Epithelial cell of esophagus (primary cell): ENCODE data around the gene SPEN.

Source experiments
- DNase-seq: peaks from one replicate; pipeline ENCODE4 v3.0.0; 2010; ENCODE audit warnings: low read depth
- H3K4me3 ChIP-seq: 2 replicates; pipeline ENCODE4 v1.5.1; 2011; ENCODE audit warnings: mild to moderate bottlenecking, low read length, control low read depth
- CTCF ChIP-seq: IDR thresholded peaks from 2 replicates; pipeline ENCODE4 v1.5.1; 2011; ENCODE audit warnings: low read depth, mild to moderate bottlenecking, low read length, control low read depth, inconsistent platforms; ENCODE audit not compliant: insufficient read depth; ENCODE audit errors: missing control alignments

Gene SPEN, protein sequence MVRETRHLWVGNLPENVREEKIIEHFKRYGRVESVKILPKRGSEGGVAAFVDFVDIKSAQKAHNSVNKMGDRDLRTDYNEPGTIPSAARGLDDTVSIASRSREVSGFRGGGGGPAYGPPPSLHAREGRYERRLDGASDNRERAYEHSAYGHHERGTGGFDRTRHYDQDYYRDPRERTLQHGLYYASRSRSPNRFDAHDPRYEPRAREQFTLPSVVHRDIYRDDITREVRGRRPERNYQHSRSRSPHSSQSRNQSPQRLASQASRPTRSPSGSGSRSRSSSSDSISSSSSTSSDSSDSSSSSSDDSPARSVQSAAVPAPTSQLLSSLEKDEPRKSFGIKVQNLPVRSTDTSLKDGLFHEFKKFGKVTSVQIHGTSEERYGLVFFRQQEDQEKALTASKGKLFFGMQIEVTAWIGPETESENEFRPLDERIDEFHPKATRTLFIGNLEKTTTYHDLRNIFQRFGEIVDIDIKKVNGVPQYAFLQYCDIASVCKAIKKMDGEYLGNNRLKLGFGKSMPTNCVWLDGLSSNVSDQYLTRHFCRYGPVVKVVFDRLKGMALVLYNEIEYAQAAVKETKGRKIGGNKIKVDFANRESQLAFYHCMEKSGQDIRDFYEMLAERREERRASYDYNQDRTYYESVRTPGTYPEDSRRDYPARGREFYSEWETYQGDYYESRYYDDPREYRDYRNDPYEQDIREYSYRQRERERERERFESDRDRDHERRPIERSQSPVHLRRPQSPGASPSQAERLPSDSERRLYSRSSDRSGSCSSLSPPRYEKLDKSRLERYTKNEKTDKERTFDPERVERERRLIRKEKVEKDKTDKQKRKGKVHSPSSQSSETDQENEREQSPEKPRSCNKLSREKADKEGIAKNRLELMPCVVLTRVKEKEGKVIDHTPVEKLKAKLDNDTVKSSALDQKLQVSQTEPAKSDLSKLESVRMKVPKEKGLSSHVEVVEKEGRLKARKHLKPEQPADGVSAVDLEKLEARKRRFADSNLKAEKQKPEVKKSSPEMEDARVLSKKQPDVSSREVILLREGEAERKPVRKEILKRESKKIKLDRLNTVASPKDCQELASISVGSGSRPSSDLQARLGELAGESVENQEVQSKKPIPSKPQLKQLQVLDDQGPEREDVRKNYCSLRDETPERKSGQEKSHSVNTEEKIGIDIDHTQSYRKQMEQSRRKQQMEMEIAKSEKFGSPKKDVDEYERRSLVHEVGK (N-terminal part only)

GRCh38 chr1:15847100-15847892 lies at the start of gene SPEN:
TSS of gene SPEN (plus strand) at chr1:15847707. CDS start at chr1:15848068, 361 bp downstream.
- no peak for TF ChIP-seq CTCF
- peak; percentile 98 for DNase-seq
- peak within 1 kb of the TSS; percentile 98 for H3K4me3 ChIP-seq

GRCh38 chr1:15799004-15799867 lies 48.3 kb upstream of the SPEN start:
- H3K4me3 ChIP-seq, result no peak overlapping the region
- TF ChIP-seq CTCF, result no peak
- peak; percentile 98 for DNase-seq

- H3K4me3 ChIP-seq, result no peak overlapping the region
- TF ChIP-seq CTCF, result no peak
- DNase-seq, result peak; percentile 89
Observed at GRCh38 chr1:15799928-15800835, 47.3 kb upstream of the SPEN start.

GRCh38 chr1:15802234-15802965 lies 45.1 kb upstream of the SPEN start:
- no peak overlapping the region for H3K4me3 ChIP-seq
- DNase-seq, result no peak

More at GRCh38 chr1:15802234-15802965, 45.1 kb upstream of the SPEN start:
- TF ChIP-seq CTCF, result no peak
